ENCODE data around the gene LPAR3. TPM values are rescaled to one million over a fixed set of nuclear protein-coding genes. Genes with fewer than 3 reads are reported as not detected.

LPAR3 gene
- polyA plus RNA-seq, 2 of the 4 experiments (the other 2 are of a cell fraction), result 0.01 to 0.08 TPM

GRCh38 chr1:84797603-84798002 is 95.4 kb downstream of the LPAR3 start:
- no peak for DNase-seq (ENCODE audit: low read depth in 1 of 2, low spot score in 1 of 2)
- no peaks in the 10 kb centered on the region for H3K4me1 ChIP-seq
- ChIA-PET CTCF (no interaction called here), POLR2A (no interaction called here)
- no peak for TF ChIP-seq CHD2 (IDR thresholded peaks at IDR 0.05; ENCODE audit: low read length, partially characterized antibody)
- no peak for TF ChIP-seq CHD4 (IDR thresholded peaks at IDR 0.05; ENCODE audit: borderline replicate concordance)
- no peak for TF ChIP-seq GATA3 (IDR thresholded peaks at IDR 0.05; ENCODE audit: borderline replicate concordance)
- H3K9me3 ChIP-seq, result peaks cover 4% of the 10 kb centered on the region; the same call in 2 of the 3 replicates
- H3K4me3 ChIP-seq, result no peak overlapping the region
- 54% methylated on average over 3 of the region's 3 CpGs for WGBS (ENCODE audit: missing lambda C conversion rate)
- no peak overlapping the region for H3K27ac ChIP-seq
- no peak for ATAC-seq
- H3K4me2 ChIP-seq, result no peak overlapping the region
- no peak for FAIRE-seq

DNA sequence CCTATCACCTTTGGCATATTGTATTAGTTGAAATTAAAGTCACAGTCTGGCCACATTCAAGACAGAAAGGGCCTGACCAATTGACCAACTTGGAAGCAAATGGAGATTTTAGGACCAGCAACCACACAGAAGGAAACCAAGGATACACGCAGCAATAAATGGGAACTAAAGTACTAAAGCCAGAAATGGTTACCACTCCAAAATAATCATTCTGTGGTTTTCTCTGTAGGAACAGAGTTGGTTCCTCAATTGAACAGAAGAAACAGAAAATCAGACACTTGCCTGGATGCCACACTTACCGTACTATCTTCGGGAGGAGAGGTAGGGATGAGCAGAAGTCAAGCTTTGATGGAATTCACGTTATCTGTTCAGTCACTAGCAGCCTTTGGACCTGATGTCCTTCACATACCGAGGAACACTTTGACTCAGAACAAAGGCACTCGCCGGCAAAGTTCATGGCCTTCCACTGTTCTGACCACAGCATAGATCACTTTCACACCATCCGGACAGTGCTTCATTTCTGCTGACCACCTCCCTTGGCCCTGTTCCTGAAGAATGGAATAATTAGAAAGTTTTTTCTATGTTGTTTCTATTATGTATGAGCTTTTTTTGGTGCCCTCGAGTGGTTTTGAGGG is 96.9 kb downstream of the LPAR3 start:
- POLR2A ChIA-PET, result no interaction called here
- H3K9me3 ChIP-seq, result peaks cover 10% of the 10 kb centered on the region; the same call in 2 of the 3 replicates
- H3K4me2 ChIP-seq, result no peak overlapping the region
- no peak overlapping the region for H3K27ac ChIP-seq
- FAIRE-seq, result no peak
- no peak for DNase-seq (ENCODE audit: low read depth in 1 of 2, low spot score in 1 of 2)
- no peak overlapping the region for H3K4me3 ChIP-seq
- WGBS (ENCODE audit: missing lambda C conversion rate), result 51% methylated on average over 9 of the region's 9 CpGs
- no peak for TF ChIP-seq MAFK (IDR thresholded peaks at IDR 0.05; ENCODE audit: partially characterized antibody)
- no peak for TF ChIP-seq EHF (CRISPR knock-in tag; IDR thresholded peaks at IDR 0.05)
- TF ChIP-seq ZNF302 (CRISPR knock-in tag; IDR thresholded peaks at IDR 0.05), result no peak
- TF ChIP-seq, protein P1, sequence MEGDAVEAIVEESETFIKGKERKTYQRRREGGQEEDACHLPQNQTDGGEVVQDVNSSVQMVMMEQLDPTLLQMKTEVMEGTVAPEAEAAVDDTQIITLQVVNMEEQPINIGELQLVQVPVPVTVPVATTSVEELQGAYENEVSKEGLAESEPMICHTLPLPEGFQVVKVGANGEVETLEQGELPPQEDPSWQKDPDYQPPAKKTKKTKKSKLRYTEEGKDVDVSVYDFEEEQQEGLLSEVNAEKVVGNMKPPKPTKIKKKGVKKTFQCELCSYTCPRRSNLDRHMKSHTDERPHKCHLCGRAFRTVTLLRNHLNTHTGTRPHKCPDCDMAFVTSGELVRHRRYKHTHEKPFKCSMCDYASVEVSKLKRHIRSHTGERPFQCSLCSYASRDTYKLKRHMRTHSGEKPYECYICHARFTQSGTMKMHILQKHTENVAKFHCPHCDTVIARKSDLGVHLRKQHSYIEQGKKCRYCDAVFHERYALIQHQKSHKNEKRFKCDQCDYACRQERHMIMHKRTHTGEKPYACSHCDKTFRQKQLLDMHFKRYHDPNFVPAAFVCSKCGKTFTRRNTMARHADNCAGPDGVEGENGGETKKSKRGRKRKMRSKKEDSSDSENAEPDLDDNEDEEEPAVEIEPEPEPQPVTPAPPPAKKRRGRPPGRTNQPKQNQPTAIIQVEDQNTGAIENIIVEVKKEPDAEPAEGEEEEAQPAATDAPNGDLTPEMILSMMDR (IDR thresholded peaks at IDR 0.05), result no peak
- TF ChIP-seq EP300 (IDR thresholded peaks at IDR 0.05), result no peak
- no peak for TF ChIP-seq ZSCAN20 (CRISPR knock-in tag; IDR thresholded peaks at IDR 0.05)
- no peak for TF ChIP-seq KDM1A (IDR thresholded peaks at IDR 0.05; ENCODE audit: low read depth)
- no peak for TF ChIP-seq NR3C1 (IDR thresholded peaks at IDR 0.05)
- TF ChIP-seq RFX5 (IDR thresholded peaks at IDR 0.05), result no peak
- TF ChIP-seq TFCP2L1 (CRISPR knock-in tag; IDR thresholded peaks at IDR 0.05), result no peak
- no peak for TF ChIP-seq JUNB (IDR thresholded peaks at IDR 0.05)
- TF ChIP-seq ESRRA (IDR thresholded peaks at IDR 0.05; ENCODE audit: borderline replicate concordance, low read length), result no peak
- H3K4me1 ChIP-seq, result no peaks in the 10 kb centered on the region
- CTCF ChIA-PET, result interaction anchor here (1.7 kb wide), 1 partner anchor 14 kb away, joined by 11 read pairs; no protein-coding TSS in a partner anchor
- no peak for ATAC-seq

GRCh38 chr1:84795213-84795612 is 97.8 kb downstream of the LPAR3 start:
- ATAC-seq (no peak), DNase-seq (ENCODE audit: low read depth in 1 of 2, low spot score in 1 of 2) (no peak), FAIRE-seq (no peak)
- POLR2A ChIA-PET, result no interaction called here
- Histone ChIP-seq H3K27ac (no peak overlapping the region), H3K9me3 (peaks cover 10% of the 10 kb centered on the region; the same call in 2 of the 3 replicates), H3K4me1 (no peaks in the 10 kb centered on the region), H3K4me3 (no peak overlapping the region), H3K4me2 (no peak overlapping the region)
- 42% methylated on average over 2 of the region's 2 CpGs for WGBS (ENCODE audit: missing lambda C conversion rate)
- TF ChIP-seq ZFP36 (IDR thresholded peaks at IDR 0.05; ENCODE audit: borderline replicate concordance, partially characterized antibody) (no peak), RCOR1 (IDR thresholded peaks at IDR 0.05; ENCODE audit: low read depth, low read length) (no peak), ZSCAN20 (CRISPR knock-in tag; IDR thresholded peaks at IDR 0.05) (no peak), MAZ (IDR thresholded peaks at IDR 0.05; ENCODE audit: borderline replicate concordance, low read depth, low read length) (no peak), HOXA7 (CRISPR knock-in tag; IDR thresholded peaks at IDR 0.05) (no peak)
- TF ChIP-seq, protein P2, sequence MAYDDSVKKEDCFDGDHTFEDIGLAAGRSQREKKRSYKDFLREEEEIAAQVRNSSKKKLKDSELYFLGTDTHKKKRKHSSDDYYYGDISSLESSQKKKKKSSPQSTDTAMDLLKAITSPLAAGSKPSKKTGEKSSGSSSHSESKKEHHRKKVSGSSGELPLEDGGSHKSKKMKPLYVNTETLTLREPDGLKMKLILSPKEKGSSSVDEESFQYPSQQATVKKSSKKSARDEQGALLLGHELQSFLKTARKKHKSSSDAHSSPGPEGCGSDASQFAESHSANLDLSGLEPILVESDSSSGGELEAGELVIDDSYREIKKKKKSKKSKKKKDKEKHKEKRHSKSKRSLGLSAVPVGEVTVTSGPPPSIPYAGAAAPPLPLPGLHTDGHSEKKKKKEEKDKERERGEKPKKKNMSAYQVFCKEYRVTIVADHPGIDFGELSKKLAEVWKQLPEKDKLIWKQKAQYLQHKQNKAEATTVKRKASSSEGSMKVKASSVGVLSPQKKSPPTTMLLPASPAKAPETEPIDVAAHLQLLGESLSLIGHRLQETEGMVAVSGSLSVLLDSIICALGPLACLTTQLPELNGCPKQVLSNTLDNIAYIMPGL (CRISPR knock-in tag; IDR thresholded peaks at IDR 0.05; ENCODE audit: borderline replicate concordance), result no peak
- CTCF ChIA-PET, result interaction anchor here (1.7 kb wide), 1 partner anchor 13 kb away, joined by 11 read pairs; no protein-coding TSS in a partner anchor
